Smooth muscle cell (in vitro differentiated cells): ENCODE data around the gene AGPAT3. TPM values are rescaled to one million over a fixed set of nuclear protein-coding genes. Genes with fewer than 3 reads are reported as not detected.
A peak's percentile ranks its signal among the peaks of the same experiment; 100 is the strongest.

Experiments
- DNase-seq: peaks from one replicate; lab custom pipeline; 2025; ENCODE audit not compliant: unreplicated experiment; lab: John Stamatoyannopoulos, UW
- H2AFZ ChIP-seq: fragments of 200-600 bp; sonication (generic); 2 replicates; pipeline ENCODE4 v1.6.0; 2016; ENCODE audit warnings: antibody characterized with exemption, low read depth, mild to moderate bottlenecking
- H3F3A ChIP-seq: fragments of 200-600 bp; sonication (generic); 2 replicates; pipeline ENCODE4 v1.6.0; 2017; ENCODE audit warnings: antibody characterized with exemption, low read depth
- H3K27ac ChIP-seq: fragments of 200-600 bp; sonication (generic); 2 replicates; pipeline ENCODE4 v1.5.1; 2016; ENCODE audit warnings: low read depth, mild to moderate bottlenecking
- H3K27me3 ChIP-seq: fragments of 200-600 bp; sonication (generic); 2 replicates; pipeline ENCODE4 v1.6.1; 2016; ENCODE audit warnings: low read depth, mild to moderate bottlenecking
- H3K36me3 ChIP-seq: fragments of 200-600 bp; sonication (generic); 2 replicates; pipeline ENCODE4 v1.5.1; 2016; ENCODE audit warnings: low read depth
- H3K4me1 ChIP-seq: fragments of 200-600 bp; sonication (generic); 2 replicates; pipeline ENCODE4 v1.5.1; 2016; ENCODE audit warnings: low read depth
- H3K4me2 ChIP-seq: fragments of 200-600 bp; sonication (generic); 2 replicates; pipeline ENCODE4 v1.6.0; 2016; ENCODE audit warnings: mild to moderate bottlenecking
- H3K4me3 ChIP-seq: fragments of 200-600 bp; sonication (generic); 2 replicates; pipeline ENCODE4 v1.5.1; 2016; ENCODE audit warnings: mild to moderate bottlenecking
- H3K79me2 ChIP-seq: fragments of 200-600 bp; sonication (generic); 2 replicates; pipeline ENCODE4 v1.6.0; 2016; ENCODE audit warnings: low read depth, mild to moderate bottlenecking
- H3K9ac ChIP-seq: fragments of 200-600 bp; sonication (generic); 2 replicates; pipeline ENCODE4 v1.6.0; 2016; ENCODE audit warnings: low read depth
- H3K9me3 ChIP-seq: fragments of 200-600 bp; sonication (generic); replicated peaks from 2 replicates; pipeline ENCODE4 v1.5.1; 2016; ENCODE audit warnings: low read depth
- H4K20me1 ChIP-seq: fragments of 200-600 bp; sonication (generic); 2 replicates; pipeline ENCODE4 v1.6.0; 2016; ENCODE audit warnings: low read depth
- WGBS: methylation state at CpG from one replicate; pipeline ENCODE4 v1.1.7; 2016; ENCODE audit warnings: low lambda C conversion rate; 5-methylcytosine and 5-hydroxymethylcytosine counted together
- polyA plus RNA-seq: library from polyadenylated mRNA; unstranded; fragments of >200 nt; fragmentation: Nextera tagmentation; extraction: Ambion mirVana; gene quantifications from 2 replicates; pipeline ENCODE4 v1.2.1, GENCODE V29; 2016
- total RNA-seq: library from RNA; depleted of rRNA; stranded (reverse); fragments of >200 nt; gene quantifications from 2 replicates; pipeline ENCODE4 v1.2.3, GENCODE V29; 2014
- TF ChIP-seq, protein P1 (sequence below): fragments of 200-600 bp; sonication (generic); IDR thresholded peaks from 2 replicates; pipeline ENCODE4 v1.5.1; 2017; ENCODE audit warnings: borderline replicate concordance, mild to moderate bottlenecking, antibody characterized with exemption; ENCODE audit not compliant: insufficient read depth, poor library complexity, severe bottlenecking

The AGPAT3 gene
- total and polyA plus RNA-seq, 2 experiments from 2014 or later = 10.9 to 17.2 TPM

DNA sequence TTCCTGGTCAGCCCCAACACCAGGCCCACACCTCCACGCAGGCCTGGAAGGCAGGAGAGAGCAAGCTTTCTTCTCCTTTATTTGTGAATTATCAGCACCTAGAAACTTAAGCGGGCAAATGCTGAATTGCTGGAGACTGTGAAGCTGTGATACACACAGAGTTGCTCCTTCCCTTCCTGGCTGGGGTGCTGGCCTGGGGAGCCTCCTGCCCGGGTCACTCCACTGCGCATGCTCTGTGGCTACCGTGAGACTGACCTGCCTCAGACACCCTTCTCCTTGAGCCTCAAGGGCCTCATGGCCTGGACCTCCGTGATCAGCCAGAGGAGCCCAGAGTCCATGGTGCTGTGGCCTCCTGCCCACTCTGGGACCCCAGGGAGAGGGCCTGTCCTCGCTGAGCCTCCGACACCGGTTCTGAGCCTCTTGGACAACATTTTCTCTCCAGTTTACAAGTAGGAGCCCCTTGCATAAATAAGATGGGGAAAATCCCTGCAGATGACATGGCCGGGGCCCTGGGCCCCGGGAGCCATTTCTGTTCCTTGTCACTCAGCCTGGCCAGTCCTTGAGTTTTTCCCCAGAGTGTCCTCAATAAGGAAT is 18.0 kb downstream of the AGPAT3 start:
- no peak overlapping the region for H3K4me2 ChIP-seq
- peaks cover 97% of the 10 kb centered on the region for H4K20me1 ChIP-seq
- peaks cover 9% of the 10 kb centered on the region for H3K4me1 ChIP-seq
- H3K27ac ChIP-seq = no peak overlapping the region
- H3K9ac ChIP-seq = no peak overlapping the region
- peaks cover 6% of the 10 kb centered on the region for H3F3A ChIP-seq
- no peak overlapping the region for H3K4me3 ChIP-seq
- no peak for DNase-seq
- peaks cover 38% of the 10 kb centered on the region for H3K79me2 ChIP-seq
- H3K27me3 ChIP-seq = no peaks in the 10 kb centered on the region
- WGBS = 85% methylated on average over 11 of the region's 11 CpGs
- H2AFZ ChIP-seq = no peak overlapping the region
- H3K36me3 ChIP-seq = no peaks in the 10 kb centered on the region
- no peaks in the 10 kb centered on the region for H3K9me3 ChIP-seq
- TF ChIP-seq, protein P1, sequence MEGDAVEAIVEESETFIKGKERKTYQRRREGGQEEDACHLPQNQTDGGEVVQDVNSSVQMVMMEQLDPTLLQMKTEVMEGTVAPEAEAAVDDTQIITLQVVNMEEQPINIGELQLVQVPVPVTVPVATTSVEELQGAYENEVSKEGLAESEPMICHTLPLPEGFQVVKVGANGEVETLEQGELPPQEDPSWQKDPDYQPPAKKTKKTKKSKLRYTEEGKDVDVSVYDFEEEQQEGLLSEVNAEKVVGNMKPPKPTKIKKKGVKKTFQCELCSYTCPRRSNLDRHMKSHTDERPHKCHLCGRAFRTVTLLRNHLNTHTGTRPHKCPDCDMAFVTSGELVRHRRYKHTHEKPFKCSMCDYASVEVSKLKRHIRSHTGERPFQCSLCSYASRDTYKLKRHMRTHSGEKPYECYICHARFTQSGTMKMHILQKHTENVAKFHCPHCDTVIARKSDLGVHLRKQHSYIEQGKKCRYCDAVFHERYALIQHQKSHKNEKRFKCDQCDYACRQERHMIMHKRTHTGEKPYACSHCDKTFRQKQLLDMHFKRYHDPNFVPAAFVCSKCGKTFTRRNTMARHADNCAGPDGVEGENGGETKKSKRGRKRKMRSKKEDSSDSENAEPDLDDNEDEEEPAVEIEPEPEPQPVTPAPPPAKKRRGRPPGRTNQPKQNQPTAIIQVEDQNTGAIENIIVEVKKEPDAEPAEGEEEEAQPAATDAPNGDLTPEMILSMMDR = no peak

DNA sequence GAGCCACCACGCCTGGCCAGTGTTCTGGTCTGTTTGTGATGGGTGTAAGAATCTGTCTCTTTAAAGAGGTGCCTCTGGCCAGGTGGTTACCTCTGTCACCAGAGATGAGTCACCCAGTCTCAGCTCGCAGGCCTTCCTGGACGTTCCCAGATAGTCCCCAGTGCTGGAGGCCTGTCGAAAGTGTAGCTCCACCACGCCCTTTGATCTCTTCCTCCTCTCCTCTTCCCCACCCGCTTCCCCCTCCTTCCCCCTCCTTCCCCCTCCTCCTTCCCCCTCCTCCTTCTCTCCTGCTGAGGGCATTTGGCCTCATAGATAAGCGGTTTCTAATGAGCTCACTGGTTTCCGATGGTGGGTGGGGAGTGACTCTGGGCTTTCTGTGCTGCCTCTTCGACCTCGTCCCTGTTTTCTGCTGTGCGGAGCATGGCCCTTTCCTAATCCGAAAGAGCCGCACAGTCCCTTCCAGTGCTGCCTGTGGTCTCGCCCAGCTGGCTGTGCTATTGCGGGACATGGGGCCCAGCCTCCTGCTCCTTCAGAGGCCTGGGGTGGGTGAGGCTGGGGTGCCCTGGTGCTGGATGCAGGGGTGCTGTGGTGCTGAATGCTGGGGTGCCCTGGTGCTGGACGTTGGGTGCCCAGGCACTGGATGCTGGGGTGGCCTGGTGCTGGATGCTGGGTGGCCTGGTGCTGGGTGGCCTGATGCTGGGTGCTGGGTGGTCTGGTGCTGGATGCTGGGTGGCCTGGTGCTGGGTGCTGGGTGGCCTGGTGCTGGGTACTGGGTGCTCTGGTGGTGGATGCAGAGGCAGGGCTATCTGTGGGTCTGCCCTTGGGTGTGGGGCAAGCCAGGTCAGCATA is 19.2 kb downstream of the AGPAT3 start:
- peaks cover 92% of the 10 kb centered on the region for H4K20me1 ChIP-seq
- H3K36me3 ChIP-seq = no peaks in the 10 kb centered on the region
- TF ChIP-seq, protein P1 = no peak
- WGBS = 17% methylated on average over 16 of the region's 16 CpGs
- peak overlapping the region; percentile 50 for H3K27ac ChIP-seq
- H3K79me2 ChIP-seq = peaks cover 45% of the 10 kb centered on the region
- peaks cover 9% of the 10 kb centered on the region for H3K4me1 ChIP-seq
- H3F3A ChIP-seq = peaks cover 6% of the 10 kb centered on the region
- no peaks in the 10 kb centered on the region for H3K9me3 ChIP-seq
- no peak overlapping the region for H3K9ac ChIP-seq
- peak overlapping the region; percentile 1 for H3K4me3 ChIP-seq
- no peaks in the 10 kb centered on the region for H3K27me3 ChIP-seq
- no peak for DNase-seq
- no peak overlapping the region for H2AFZ ChIP-seq
- H3K4me2 ChIP-seq = peak overlapping the region; percentile 78

- Histone ChIP-seq H3K9ac (no peak overlapping the region), H2AFZ (no peak overlapping the region), H3K79me2 (peaks cover 45% of the 10 kb centered on the region), H3K36me3 (no peaks in the 10 kb centered on the region), H3K4me1 (peaks cover 9% of the 10 kb centered on the region), H3K4me2 (peak overlapping the region; percentile 78), H3K27ac (peak overlapping the region; percentile 50), H3K9me3 (no peaks in the 10 kb centered on the region), H3K27me3 (no peaks in the 10 kb centered on the region), H4K20me1 (peaks cover 85% of the 10 kb centered on the region), H3K4me3 (no peak overlapping the region), H3F3A (peaks cover 6% of the 10 kb centered on the region)
- no peak for DNase-seq
- WGBS = 74% methylated on average over 16 of the region's 16 CpGs
- TF ChIP-seq, protein P1 = no peak
Observed at GRCh38 chr21:43884861-43885417, 19.9 kb downstream of the AGPAT3 start.
